ENCODE results near the gene ATRNL1. TPM values are rescaled to one million over a fixed set of nuclear protein-coding genes. Genes with fewer than 3 reads are reported as not detected.

The ATRNL1 gene
- total RNA-seq, 4 donors from 2014 or later: 4.4 to 18.4 (median 14.4) TPM

DNA sequence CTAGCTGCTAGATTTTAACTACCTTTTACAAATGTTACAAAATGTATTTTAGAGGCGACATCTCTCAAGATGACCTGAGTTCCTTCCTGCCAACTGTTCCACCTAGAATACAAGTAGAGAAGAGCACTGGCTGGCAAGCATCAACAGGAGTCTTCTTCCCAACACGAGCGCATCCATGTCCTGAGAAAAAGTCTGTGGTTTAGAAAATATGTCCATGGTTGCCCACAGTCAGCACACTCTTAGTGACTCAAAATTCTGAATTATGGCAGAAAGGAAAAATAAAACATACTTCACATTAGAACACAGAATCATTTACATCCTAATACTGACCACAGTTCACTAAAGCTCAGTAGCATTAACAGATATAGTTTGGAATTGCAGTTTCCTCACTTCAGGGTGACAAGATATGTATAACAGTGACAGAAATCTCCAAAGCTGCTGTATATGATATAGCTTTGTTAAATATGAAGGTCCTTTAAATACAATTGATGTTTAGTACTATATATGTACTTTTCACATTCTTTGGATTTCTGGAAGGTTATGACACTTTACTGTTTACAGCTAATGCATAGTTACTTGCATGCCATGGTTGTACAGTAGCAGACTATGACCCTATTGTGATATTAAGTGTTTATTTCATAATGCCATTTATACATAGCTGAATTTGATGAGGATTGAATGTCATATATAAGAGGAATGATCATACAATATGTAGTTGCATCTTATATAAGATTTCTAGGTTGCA is 852.7 kb downstream of the ATRNL1 start:
- WGBS, 2 donors (ENCODE audit: low coverage in 1 of 2): 75 to 94% methylated on average over 2 to 3 of the region's 3 CpGs
- no peaks in the 10 kb centered on the region for H3K9me3 ChIP-seq
- intact Hi-C loops (cut with DNase I; ENCODE audit: low total_unique reads): no loop called here
- DNase-seq: no peak
- TF ChIP-seq, protein P1, sequence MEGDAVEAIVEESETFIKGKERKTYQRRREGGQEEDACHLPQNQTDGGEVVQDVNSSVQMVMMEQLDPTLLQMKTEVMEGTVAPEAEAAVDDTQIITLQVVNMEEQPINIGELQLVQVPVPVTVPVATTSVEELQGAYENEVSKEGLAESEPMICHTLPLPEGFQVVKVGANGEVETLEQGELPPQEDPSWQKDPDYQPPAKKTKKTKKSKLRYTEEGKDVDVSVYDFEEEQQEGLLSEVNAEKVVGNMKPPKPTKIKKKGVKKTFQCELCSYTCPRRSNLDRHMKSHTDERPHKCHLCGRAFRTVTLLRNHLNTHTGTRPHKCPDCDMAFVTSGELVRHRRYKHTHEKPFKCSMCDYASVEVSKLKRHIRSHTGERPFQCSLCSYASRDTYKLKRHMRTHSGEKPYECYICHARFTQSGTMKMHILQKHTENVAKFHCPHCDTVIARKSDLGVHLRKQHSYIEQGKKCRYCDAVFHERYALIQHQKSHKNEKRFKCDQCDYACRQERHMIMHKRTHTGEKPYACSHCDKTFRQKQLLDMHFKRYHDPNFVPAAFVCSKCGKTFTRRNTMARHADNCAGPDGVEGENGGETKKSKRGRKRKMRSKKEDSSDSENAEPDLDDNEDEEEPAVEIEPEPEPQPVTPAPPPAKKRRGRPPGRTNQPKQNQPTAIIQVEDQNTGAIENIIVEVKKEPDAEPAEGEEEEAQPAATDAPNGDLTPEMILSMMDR (IDR thresholded peaks at IDR 0.05): no peak
- TF ChIP-seq POLR2A (IDR thresholded peaks at IDR 0.05): no peak
- TF ChIP-seq EP300 (IDR thresholded peaks at IDR 0.05; ENCODE audit: low read depth): no peak
- TF ChIP-seq POLR2AphosphoS5 (IDR thresholded peaks at IDR 0.05): no peak
- H3K4me1 ChIP-seq: no peaks in the 10 kb centered on the region
- in situ Hi-C loops (cut with MboI; ENCODE audit: low pct_ligation_motif_present in 1 of 4, low pct_unique_long_range_greater_than_20kb in 1 of 4, low sequenced_read_pairs in 3 of 4): no loop called here
- H3K27me3 ChIP-seq: no peaks in the 10 kb centered on the region
- H3K27ac ChIP-seq: no peak overlapping the region
- H3K36me3 ChIP-seq: no peaks in the 10 kb centered on the region
- H3K4me3 ChIP-seq: no peak overlapping the region

DNA sequence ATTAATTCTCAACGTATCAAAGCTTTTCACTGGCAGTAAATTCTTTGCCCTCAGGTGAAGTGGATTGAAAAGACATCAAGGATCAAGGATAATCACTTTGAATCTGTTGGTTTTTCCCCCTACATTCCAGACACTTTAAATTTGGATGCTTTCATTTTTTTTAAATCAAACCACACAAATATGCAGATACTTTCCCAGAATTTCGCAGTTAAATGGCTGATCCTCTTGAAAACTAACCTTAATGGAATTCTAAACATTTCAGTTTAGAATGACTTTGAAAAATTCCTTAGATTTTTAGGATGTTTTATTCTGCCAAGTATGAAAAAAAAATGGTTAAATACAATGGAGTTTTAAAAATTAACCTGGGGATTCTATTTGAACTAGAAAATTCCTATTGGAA is 853.9 kb downstream of the ATRNL1 start:
- H3K36me3 ChIP-seq: no peaks in the 10 kb centered on the region
- no peak overlapping the region for H3K4me3 ChIP-seq
- no peaks in the 10 kb centered on the region for H3K9me3 ChIP-seq
- H3K27ac ChIP-seq: no peak overlapping the region
- TF ChIP-seq EP300 (IDR thresholded peaks at IDR 0.05; ENCODE audit: low read depth) (no peak), POLR2A (IDR thresholded peaks at IDR 0.05) (no peak), POLR2AphosphoS5 (IDR thresholded peaks at IDR 0.05) (no peak)
- TF ChIP-seq, protein P1 (IDR thresholded peaks at IDR 0.05): no peak
- WGBS, 2 donors (ENCODE audit: low coverage in 1 of 2): 64% methylated on average over 2 of the region's 2 CpGs
- no peaks in the 10 kb centered on the region for H3K27me3 ChIP-seq
- DNase-seq: no peak
- intact Hi-C loops (cut with DNase I; ENCODE audit: low total_unique reads): no loop called here
- H3K4me1 ChIP-seq: no peaks in the 10 kb centered on the region
- in situ Hi-C loops (cut with MboI; ENCODE audit: low pct_ligation_motif_present in 1 of 4, low pct_unique_long_range_greater_than_20kb in 1 of 4, low sequenced_read_pairs in 3 of 4): no loop called here

DNA sequence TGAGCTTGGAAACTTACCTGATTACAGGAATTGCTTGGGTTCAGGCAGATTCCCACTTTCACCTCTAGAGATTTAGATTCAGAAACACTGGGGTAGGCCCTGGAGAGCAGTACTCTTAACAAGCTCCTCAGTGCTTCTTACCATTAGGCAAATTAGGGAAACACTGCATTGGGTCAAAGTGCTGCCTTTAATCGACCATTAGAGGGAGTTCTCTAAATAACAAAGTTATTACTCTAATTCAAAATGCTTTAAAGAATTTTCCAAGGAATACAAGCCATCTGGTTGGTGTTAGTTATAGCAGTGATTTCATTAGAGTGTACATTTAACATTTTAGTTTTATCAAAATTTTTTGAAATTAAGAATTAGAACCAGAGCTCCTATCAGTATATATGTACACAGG is 855.3 kb downstream of the ATRNL1 start:
- no peak for DNase-seq
- Histone ChIP-seq H3K9me3 (no peaks in the 10 kb centered on the region), H3K27ac (no peak overlapping the region), H3K27me3 (no peaks in the 10 kb centered on the region), H3K36me3 (no peaks in the 10 kb centered on the region), H3K4me3 (no peak overlapping the region), H3K4me1 (no peaks in the 10 kb centered on the region)
- WGBS, 2 donors (ENCODE audit: low coverage in 1 of 2): 25 to 32% methylated on average over 1 of the region's 1 CpG
- in situ Hi-C loops (cut with MboI; ENCODE audit: low pct_ligation_motif_present in 1 of 4, low pct_unique_long_range_greater_than_20kb in 1 of 4, low sequenced_read_pairs in 3 of 4) (no loop called here), intact Hi-C loops (cut with DNase I; ENCODE audit: low total_unique reads) (no loop called here)
- TF ChIP-seq, protein P1 (IDR thresholded peaks at IDR 0.05): peak in 1 of 5 experiments; percentile 18
- TF ChIP-seq POLR2AphosphoS5 (IDR thresholded peaks at IDR 0.05): no peak
- TF ChIP-seq EP300 (IDR thresholded peaks at IDR 0.05; ENCODE audit: low read depth): no peak
- no peak for TF ChIP-seq POLR2A (IDR thresholded peaks at IDR 0.05)

DNA sequence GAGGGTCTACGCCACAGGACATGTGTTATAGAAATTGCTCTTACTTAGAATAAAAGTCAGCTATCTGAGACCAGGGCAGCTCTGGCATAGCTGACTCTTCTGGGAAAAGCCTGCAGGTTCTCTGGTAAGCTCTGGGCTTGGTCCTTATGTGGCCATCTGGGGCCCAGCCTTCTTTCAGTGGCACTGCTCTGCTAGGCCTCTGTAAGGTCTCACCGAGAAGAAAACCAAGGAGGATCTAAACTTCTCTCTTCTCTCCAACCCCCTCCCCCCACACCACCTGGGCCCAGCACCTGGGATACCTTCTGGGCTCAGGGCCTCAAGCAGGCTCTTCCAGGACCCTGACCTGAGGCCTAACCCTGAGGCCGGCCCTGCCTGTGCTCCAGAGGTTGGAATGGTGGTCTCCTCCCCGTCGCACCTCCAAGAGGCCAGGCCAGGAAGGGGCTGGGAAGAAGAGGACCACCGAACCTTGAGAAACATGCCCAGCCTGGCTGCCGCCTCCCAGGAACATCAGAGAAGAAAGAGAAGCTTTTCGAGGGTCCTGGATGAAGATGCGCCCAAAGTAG is 856.2 kb downstream of the ATRNL1 start:
- Histone ChIP-seq H3K4me3 (no peak overlapping the region), H3K9me3 (no peaks in the 10 kb centered on the region), H3K4me1 (no peaks in the 10 kb centered on the region), H3K36me3 (no peaks in the 10 kb centered on the region), H3K27ac (no peak overlapping the region), H3K27me3 (no peaks in the 10 kb centered on the region)
- in situ Hi-C loops (cut with MboI; ENCODE audit: low pct_ligation_motif_present in 1 of 4, low pct_unique_long_range_greater_than_20kb in 1 of 4, low sequenced_read_pairs in 3 of 4) (no loop called here), intact Hi-C loops (cut with DNase I; ENCODE audit: low total_unique reads) (no loop called here)
- DNase-seq: no peak
- no peak for TF ChIP-seq POLR2A (IDR thresholded peaks at IDR 0.05)
- TF ChIP-seq EP300 (IDR thresholded peaks at IDR 0.05; ENCODE audit: low read depth): no peak
- TF ChIP-seq, protein P1 (IDR thresholded peaks at IDR 0.05): no peak
- TF ChIP-seq POLR2AphosphoS5 (IDR thresholded peaks at IDR 0.05): no peak
- WGBS, 2 donors (ENCODE audit: low coverage in 1 of 2): 92 to 93% methylated on average over 2 to 9 of the region's 9 CpGs
